NCI-H2227 (cell line): ENCODE data around the gene PTBP2.
A peak's percentile ranks its signal among the peaks of the same experiment; 100 is the strongest.
"Not testable (repeated sequence)": the region's sequence is repeated elsewhere in the genome, so short reads cannot be mapped to it uniquely, and the experiment has no call there.

Experiments used
- DNase-seq: peaks from one replicate; lab custom pipeline; 2025; ENCODE audit not compliant: unreplicated experiment; lab: John Stamatoyannopoulos, UW

Gene PTBP2

GRCh38 chr1:96730574-96731298 is 9.2 kb downstream of the PTBP2 start:
- no peak for DNase-seq

- DNase-seq = no peak
Observed at GRCh38 chr1:96741335-96741734, 19.8 kb downstream of the PTBP2 start.

- DNase-seq = no peak
Observed at GRCh38 chr1:96746440-96747420, 25.1 kb downstream of the PTBP2 start.

GRCh38 chr1:96747565-96747964 is 26.0 kb downstream of the PTBP2 start:
- no peak for DNase-seq

GRCh38 chr1:96748078-96748477 is 26.5 kb downstream of the PTBP2 start:
- DNase-seq = no peak

GRCh38 chr1:96749618-96750017 is 28.0 kb downstream of the PTBP2 start:
- DNase-seq = no peak

- DNase-seq = no peak
Observed at GRCh38 chr1:96752394-96752793, 30.8 kb downstream of the PTBP2 start.

GRCh38 chr1:96756789-96757188 is 35.2 kb downstream of the PTBP2 start:
- DNase-seq = no peak

- not testable (repeated sequence) for DNase-seq
Observed at GRCh38 chr1:96762586-96762985, 41.0 kb downstream of the PTBP2 start.

GRCh38 chr1:96763514-96763913 is 41.9 kb downstream of the PTBP2 start:
- DNase-seq = no peak

GRCh38 chr1:96764469-96764868 is 42.9 kb downstream of the PTBP2 start:
- DNase-seq = no peak

- DNase-seq = no peak
Observed at GRCh38 chr1:96771847-96772246, 50.3 kb downstream of the PTBP2 start.

- DNase-seq = no peak
Observed at GRCh38 chr1:96772349-96772748, 50.8 kb downstream of the PTBP2 start.

GRCh38 chr1:96772972-96773371 is 51.4 kb downstream of the PTBP2 start:
- DNase-seq = no peak

- no peak for DNase-seq
Observed at GRCh38 chr1:96782206-96782605, 60.6 kb downstream of the PTBP2 start.

- no peak for DNase-seq
Observed at GRCh38 chr1:96782856-96783255, 61.3 kb downstream of the PTBP2 start.

GRCh38 chr1:96790599-96790998 is 69.0 kb downstream of the PTBP2 start:
- no peak for DNase-seq

- no peak for DNase-seq
Observed at GRCh38 chr1:96792220-96792619, 70.6 kb downstream of the PTBP2 start.

- DNase-seq = not testable (repeated sequence)
Observed at GRCh38 chr1:96801696-96802095, 80.1 kb downstream of the PTBP2 start.

- DNase-seq = peak; percentile 19
Observed at GRCh38 chr1:96804648-96805047, 83.1 kb downstream of the PTBP2 start.

GRCh38 chr1:96808191-96808590 is 86.6 kb downstream of the PTBP2 start:
- DNase-seq = peak; percentile 63

GRCh38 chr1:96815914-96816313 is 94.3 kb downstream of the PTBP2 start:
- no peak for DNase-seq
